A549 (cell line): ENCODE measurements around the gene OR52W1. TPM values are rescaled to one million over a fixed set of nuclear protein-coding genes. Genes with fewer than 3 reads are reported as not detected.

Experiments
- ATAC-seq, 2 experiments: fragments of 200-7000 bp in 1 of 2; fragments of >200 bp in 1 of 2; cut with Nextera tagmentation in 1 of 2; cut with Tn5 transposase in 1 of 2; 3 replicates each; pipeline versions ENCODE4 v1.8.0 to v1.9.1; 2018 to 2020; ENCODE audit warnings: mild to moderate bottlenecking in 1 of 2, moderate library complexity in 1 of 2
- CTCF ChIA-PET: fragments of 300-600 bp; sonication (Branson Sonifier 250); formaldehyde crosslinking; extraction: SDS; loops from one replicate; lab custom pipeline; 2021; ENCODE audit warnings: antibody characterized with exemption, inconsistent platforms; lab: Yijun Ruan, JAX
- POLR2A ChIA-PET: fragments of 350-600 bp; formaldehyde crosslinking; extraction: SDS; loops from one replicate; lab custom pipeline; 2021; ENCODE audit warnings: antibody characterized with exemption, inconsistent platforms; lab: Yijun Ruan, JAX
- DNase-seq, 2 experiments: peaks; one replicate each; pipeline versions ENCODE4 v3.0.0 to v3.0.0-alpha.2; 2011 to 2016; ENCODE audit warnings: low read depth in 1 of 2, low spot score in 1 of 2
- FAIRE-seq: peaks from 2 replicates; lab custom pipeline; 2011; peaks lifted over from hg19 to GRCh38; lab: Jason Lieb, UNC
- H3K27ac ChIP-seq, 2 experiments: fragments of >200 bp; sonication (Bioruptor Twin); formaldehyde crosslinking; 3 replicates each; pipeline ENCODE4 v1.5.1; 2016 to 2017
- H3K4me1 ChIP-seq: fragments of >200 bp; sonication (Bioruptor Twin); formaldehyde crosslinking; 3 replicates; pipeline ENCODE4 v1.6.1; 2016
- H3K4me2 ChIP-seq: fragments of >200 bp; sonication (Bioruptor Twin); formaldehyde crosslinking; 3 replicates; pipeline ENCODE4 v1.6.1; 2016
- H3K4me3 ChIP-seq: fragments of >200 bp; sonication (Bioruptor Twin); formaldehyde crosslinking; 3 replicates; pipeline ENCODE4 v1.5.1; 2016
- H3K9me3 ChIP-seq: fragments of >200 bp; sonication (Bioruptor Twin); formaldehyde crosslinking; 3 replicates; pipeline ENCODE4 v1.6.1; 2016
- BHLHE40 ChIP-seq: IDR thresholded peaks from 2 replicates; pipeline ENCODE4 v1.6.1; 2012; ENCODE audit warnings: low read depth, low read length, inconsistent platforms
- CBX8 ChIP-seq: fragments of 200-600 bp; sonication (generic); IDR thresholded peaks from 2 replicates; pipeline ENCODE4 v1.6.1; 2016
- EHF ChIP-seq: fragments of 250-450 bp; sonication (Bioruptor Pico); IDR thresholded peaks from 2 replicates; pipeline ENCODE4 v1.5.0; 2020; ENCODE audit warnings: mild to moderate bottlenecking
- GATA3 ChIP-seq: IDR thresholded peaks from 2 replicates; pipeline ENCODE4 v1.6.1; 2012; ENCODE audit warnings: borderline replicate concordance
- HDAC2 ChIP-seq: fragments of 200-600 bp; sonication (generic); IDR thresholded peaks from 2 replicates; pipeline ENCODE4 v1.6.1; 2016
- KDM1A ChIP-seq: fragments of 200-600 bp; sonication (generic); IDR thresholded peaks from 2 replicates; pipeline ENCODE4 v1.6.1; 2016; ENCODE audit warnings: low read depth, mild to moderate bottlenecking
- MAFK ChIP-seq: fragments of 450-650 bp; IDR thresholded peaks from 2 replicates; pipeline ENCODE4 v1.6.1; 2014; ENCODE audit not compliant: partially characterized antibody
- PBX3 ChIP-seq: IDR thresholded peaks from 2 replicates; pipeline ENCODE4 v1.6.1; 2012
- POLR2AphosphoS2 ChIP-seq: conservative IDR thresholded peaks from 2 replicates; pipeline ENCODE4 v1.6.1; 2012; ENCODE audit warnings: low read length, improper control_type of control experiment, inconsistent platforms
- RAD21 ChIP-seq, 2 experiments: fragments of >200 bp in 1 of 2; sonication (Bioruptor Twin) in 1 of 2; formaldehyde crosslinking in 1 of 2; IDR thresholded peaks in 1 of 2; conservative IDR thresholded peaks in 1 of 2; 2 replicates in 1 of 2; 3 replicates in 1 of 2; pipeline ENCODE4 v1.6.1; 2012 to 2018; ENCODE audit warnings: inconsistent platforms in 1 of 2
- RCOR1 ChIP-seq: fragments of 150-350 bp; IDR thresholded peaks from 2 replicates; pipeline ENCODE4 v1.6.1; 2014; ENCODE audit warnings: antibody characterized with exemption, low read length, low read depth
- SREBF2 ChIP-seq: fragments of 450-650 bp; IDR thresholded peaks from 2 replicates; pipeline ENCODE4 v1.6.1; 2014; ENCODE audit warnings: mild to moderate bottlenecking, moderate library complexity
- TP53 ChIP-seq: fragments of 250-450 bp; sonication (Bioruptor Pico); IDR thresholded peaks from 2 replicates; pipeline ENCODE4 v1.5.0; 2021; ENCODE audit warnings: mild to moderate bottlenecking, moderate library complexity
- ZC3H11A ChIP-seq: fragments of 450-650 bp; IDR thresholded peaks from 2 replicates; pipeline ENCODE4 v1.6.1; 2014; ENCODE audit warnings: antibody characterized with exemption, mild to moderate bottlenecking
- ZFP36 ChIP-seq: fragments of 450-650 bp; IDR thresholded peaks from 2 replicates; pipeline ENCODE4 v1.6.1; 2014; ENCODE audit warnings: borderline replicate concordance; ENCODE audit not compliant: partially characterized antibody
- ZSCAN20 ChIP-seq: fragments of 250-450 bp; sonication (Bioruptor Pico); IDR thresholded peaks from 2 replicates; pipeline ENCODE4 v1.8.0; 2022; ENCODE audit warnings: mild to moderate bottlenecking, moderate library complexity
- WGBS: methylation state at CpG from one replicate; pipeline ENCODE4 v1.1.6; 2017; ENCODE audit errors: missing lambda C conversion rate; 5-methylcytosine and 5-hydroxymethylcytosine counted together
- polyA plus RNA-seq, 4 experiments: library from polyadenylated mRNA; depleted of rRNA in 3 of 4; stranded (reverse); fragments of >200 nt; fragmentation: RNase III in 1 of 4; extraction: RNeasy Plus Mini Kit Qiagen cat#74134 plus additional on column Dnase treatment in 1 of 4; gene quantifications; 2 replicates in 3 of 4; 3 replicates in 1 of 4; pipeline ENCODE4 v1.2.3, GENCODE V29; 2011 to 2017
- TF ChIP-seq, protein P1 (sequence below): IDR thresholded peaks from 2 replicates; pipeline ENCODE4 v1.6.1; 2012; ENCODE audit warnings: low read depth, borderline replicate concordance
- TF ChIP-seq, protein P2 (sequence below): fragments of 250-450 bp; sonication (Bioruptor Pico); IDR thresholded peaks from 2 replicates; pipeline ENCODE4 v1.5.0; 2021; ENCODE audit warnings: mild to moderate bottlenecking, moderate library complexity, borderline replicate concordance
- TF ChIP-seq, protein P3 (sequence below): fragments of >200 bp; sonication (Bioruptor Twin); formaldehyde crosslinking; IDR thresholded peaks from 3 replicates; pipeline ENCODE4 v1.6.1; 2016

The OR52W1 gene
- polyA plus RNA-seq, 2 of the 4 experiments (the other 2 are of a cell fraction) = not detected

- FAIRE-seq (no peak), ATAC-seq (no peak), DNase-seq (no peak)
- Histone ChIP-seq H3K9me3 (no peaks in the 10 kb centered on the region), H3K4me2 (no peak overlapping the region), H3K4me1 (peaks cover 4% of the 10 kb centered on the region; the same call in 2 of the 3 replicates), H3K4me3 (no peak overlapping the region), H3K27ac (no peak overlapping the region)
- 95% methylated on average over 8 of the region's 10 CpGs for WGBS
- CTCF ChIA-PET = interaction anchor here (1.3 kb wide), 1 partner anchor 10 kb away, joined by 3 read pairs; no protein-coding TSS in a partner anchor
- TF ChIP-seq ZFP36 (no peak), RAD21 (conservative IDR thresholded peaks at IDR 0.05 in 1 of 2, IDR thresholded peaks at IDR 0.05 in 1 of 2) (no peak), PBX3 (no peak), HDAC2 (no peak), MAFK (no peak)
- TF ChIP-seq, protein P1, sequence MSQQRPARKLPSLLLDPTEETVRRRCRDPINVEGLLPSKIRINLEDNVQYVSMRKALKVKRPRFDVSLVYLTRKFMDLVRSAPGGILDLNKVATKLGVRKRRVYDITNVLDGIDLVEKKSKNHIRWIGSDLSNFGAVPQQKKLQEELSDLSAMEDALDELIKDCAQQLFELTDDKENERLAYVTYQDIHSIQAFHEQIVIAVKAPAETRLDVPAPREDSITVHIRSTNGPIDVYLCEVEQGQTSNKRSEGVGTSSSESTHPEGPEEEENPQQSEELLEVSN = no peak
- TF ChIP-seq, protein P2, sequence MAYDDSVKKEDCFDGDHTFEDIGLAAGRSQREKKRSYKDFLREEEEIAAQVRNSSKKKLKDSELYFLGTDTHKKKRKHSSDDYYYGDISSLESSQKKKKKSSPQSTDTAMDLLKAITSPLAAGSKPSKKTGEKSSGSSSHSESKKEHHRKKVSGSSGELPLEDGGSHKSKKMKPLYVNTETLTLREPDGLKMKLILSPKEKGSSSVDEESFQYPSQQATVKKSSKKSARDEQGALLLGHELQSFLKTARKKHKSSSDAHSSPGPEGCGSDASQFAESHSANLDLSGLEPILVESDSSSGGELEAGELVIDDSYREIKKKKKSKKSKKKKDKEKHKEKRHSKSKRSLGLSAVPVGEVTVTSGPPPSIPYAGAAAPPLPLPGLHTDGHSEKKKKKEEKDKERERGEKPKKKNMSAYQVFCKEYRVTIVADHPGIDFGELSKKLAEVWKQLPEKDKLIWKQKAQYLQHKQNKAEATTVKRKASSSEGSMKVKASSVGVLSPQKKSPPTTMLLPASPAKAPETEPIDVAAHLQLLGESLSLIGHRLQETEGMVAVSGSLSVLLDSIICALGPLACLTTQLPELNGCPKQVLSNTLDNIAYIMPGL = no peak
- TF ChIP-seq, protein P3, sequence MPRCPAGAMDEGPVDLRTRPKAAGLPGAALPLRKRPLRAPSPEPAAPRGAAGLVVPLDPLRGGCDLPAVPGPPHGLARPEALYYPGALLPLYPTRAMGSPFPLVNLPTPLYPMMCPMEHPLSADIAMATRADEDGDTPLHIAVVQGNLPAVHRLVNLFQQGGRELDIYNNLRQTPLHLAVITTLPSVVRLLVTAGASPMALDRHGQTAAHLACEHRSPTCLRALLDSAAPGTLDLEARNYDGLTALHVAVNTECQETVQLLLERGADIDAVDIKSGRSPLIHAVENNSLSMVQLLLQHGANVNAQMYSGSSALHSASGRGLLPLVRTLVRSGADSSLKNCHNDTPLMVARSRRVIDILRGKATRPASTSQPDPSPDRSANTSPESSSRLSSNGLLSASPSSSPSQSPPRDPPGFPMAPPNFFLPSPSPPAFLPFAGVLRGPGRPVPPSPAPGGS = no peak
- TF ChIP-seq, all 56 proteins: peak for 0
- POLR2A ChIA-PET = no interaction called here
Measured at GRCh38 chr11:6214530-6214929, 15.5 kb downstream of the OR52W1 start.

GRCh38 chr11:6216501-6216900 is 17.5 kb downstream of the OR52W1 start:
- FAIRE-seq = no peak
- no peaks in the 10 kb centered on the region for H3K9me3 ChIP-seq
- no peak for ATAC-seq
- H3K4me1 ChIP-seq = peaks cover 7% of the 10 kb centered on the region; the same call in 2 of the 3 replicates
- TF ChIP-seq CBX8 (no peak), RCOR1 (no peak)
- TF ChIP-seq, all 56 proteins: peak for 0
- no peak overlapping the region for H3K4me3 ChIP-seq
- WGBS = 86% methylated on average over 4 of the region's 4 CpGs
- CTCF ChIA-PET = interaction anchor here (1.0 to 1.3 kb wide), 2 partner anchors 10 to 35 kb away, joined by 4 to 5 read pairs; no protein-coding TSS in a partner anchor
- POLR2A ChIA-PET = no interaction called here
- no peak overlapping the region for H3K27ac ChIP-seq
- no peak overlapping the region for H3K4me2 ChIP-seq
- no peak for DNase-seq

DNA sequence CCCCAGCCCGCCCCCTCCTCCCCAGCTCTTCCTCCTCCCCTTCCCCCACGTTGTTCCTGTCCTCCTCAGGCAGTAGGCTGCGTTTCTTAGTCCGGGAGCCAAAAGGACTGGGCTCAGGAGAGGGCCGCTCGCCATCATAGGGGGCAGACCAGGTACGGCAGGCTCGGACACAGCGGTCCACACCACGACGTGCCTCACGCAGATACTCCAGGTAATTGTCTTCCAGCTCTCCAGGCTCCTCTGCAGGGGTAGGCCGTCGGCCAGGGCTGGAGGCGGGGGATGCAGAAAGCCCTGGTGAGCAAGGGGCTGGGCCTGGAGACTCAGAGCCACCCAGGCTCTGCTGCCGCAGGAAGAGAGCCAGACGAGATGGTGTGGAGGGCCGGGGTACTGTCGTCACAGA is 18.7 kb downstream of the OR52W1 start:
- Histone ChIP-seq H3K9me3 (no peaks in the 10 kb centered on the region), H3K4me1 (peaks cover 7% of the 10 kb centered on the region; the same call in 2 of the 3 replicates), H3K27ac (no peak overlapping the region), H3K4me3 (no peak overlapping the region), H3K4me2 (no peak overlapping the region)
- WGBS = 88% methylated on average over 10 of the region's 19 CpGs
- TF ChIP-seq GATA3 (no peak), EHF (no peak), TP53 (CRISPR knock-in tag) (no peak), HDAC2 (no peak), KDM1A (no peak), POLR2AphosphoS2 (no peak), ZSCAN20 (CRISPR knock-in tag) (no peak), ZC3H11A (no peak), SREBF2 (no peak), RAD21 (conservative IDR thresholded peaks at IDR 0.05 in 1 of 2, IDR thresholded peaks at IDR 0.05 in 1 of 2) (no peak), BHLHE40 (no peak)
- DNase-seq (no peak), ATAC-seq (no peak), FAIRE-seq (no peak)
- POLR2A ChIA-PET = no interaction called here
- CTCF ChIA-PET = interaction anchor here (1.0 to 2.4 kb wide), 3 partner anchors 14 to 145 kb away, joined by 4 to 6 read pairs (median 5); no protein-coding TSS in a partner anchor
